Measurements from ENCODE around the gene SP100. TPM values are rescaled to one million over a fixed set of nuclear protein-coding genes. Genes with fewer than 3 reads are reported as not detected.

Gene SP100
- total RNA-seq, 1 donor from 2014 or later, result 8.3 TPM

GRCh38 chr2:230411570-230412370 is 4.2 kb upstream of the SP100 start:
- Mint-ChIP-seq H3K27me3 (ENCODE audit: unreplicated experiment) (peaks cover 8% of the 10 kb centered on the region), H3K9me3 (ENCODE audit: unreplicated experiment) (no peaks in the 10 kb centered on the region), H3K4me1 (ENCODE audit: unreplicated experiment) (peaks cover 21% of the 10 kb centered on the region), H3K4me3 (ENCODE audit: unreplicated experiment) (peak overlapping the region; percentile 91), H3K27ac (ENCODE audit: unreplicated experiment) (no peak overlapping the region), H3K36me3 (ENCODE audit: low read depth, unreplicated experiment) (no peaks in the 10 kb centered on the region)
- DNase-seq (ENCODE audit: low spot score), result peak; percentile 53
- TF ChIP-seq, protein P1, sequence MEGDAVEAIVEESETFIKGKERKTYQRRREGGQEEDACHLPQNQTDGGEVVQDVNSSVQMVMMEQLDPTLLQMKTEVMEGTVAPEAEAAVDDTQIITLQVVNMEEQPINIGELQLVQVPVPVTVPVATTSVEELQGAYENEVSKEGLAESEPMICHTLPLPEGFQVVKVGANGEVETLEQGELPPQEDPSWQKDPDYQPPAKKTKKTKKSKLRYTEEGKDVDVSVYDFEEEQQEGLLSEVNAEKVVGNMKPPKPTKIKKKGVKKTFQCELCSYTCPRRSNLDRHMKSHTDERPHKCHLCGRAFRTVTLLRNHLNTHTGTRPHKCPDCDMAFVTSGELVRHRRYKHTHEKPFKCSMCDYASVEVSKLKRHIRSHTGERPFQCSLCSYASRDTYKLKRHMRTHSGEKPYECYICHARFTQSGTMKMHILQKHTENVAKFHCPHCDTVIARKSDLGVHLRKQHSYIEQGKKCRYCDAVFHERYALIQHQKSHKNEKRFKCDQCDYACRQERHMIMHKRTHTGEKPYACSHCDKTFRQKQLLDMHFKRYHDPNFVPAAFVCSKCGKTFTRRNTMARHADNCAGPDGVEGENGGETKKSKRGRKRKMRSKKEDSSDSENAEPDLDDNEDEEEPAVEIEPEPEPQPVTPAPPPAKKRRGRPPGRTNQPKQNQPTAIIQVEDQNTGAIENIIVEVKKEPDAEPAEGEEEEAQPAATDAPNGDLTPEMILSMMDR (IDR thresholded peaks at IDR 0.05; ENCODE audit: unreplicated experiment), result no peak

- DNase-seq (ENCODE audit: low spot score), result no peak
- peak overlapping the region; percentile 80 for H3K4me3 Mint-ChIP-seq (ENCODE audit: unreplicated experiment)
- TF ChIP-seq, protein P1 (IDR thresholded peaks at IDR 0.05; ENCODE audit: unreplicated experiment), result no peak
- no peak overlapping the region for H3K27ac Mint-ChIP-seq (ENCODE audit: unreplicated experiment)
- peaks cover 22% of the 10 kb centered on the region for H3K4me1 Mint-ChIP-seq (ENCODE audit: unreplicated experiment)
- no peaks in the 10 kb centered on the region for H3K36me3 Mint-ChIP-seq (ENCODE audit: low read depth, unreplicated experiment)
- no peaks in the 10 kb centered on the region for H3K9me3 Mint-ChIP-seq (ENCODE audit: unreplicated experiment)
- peaks cover 8% of the 10 kb centered on the region for H3K27me3 Mint-ChIP-seq (ENCODE audit: unreplicated experiment)
Measured at GRCh38 chr2:230412371-230412711, 3.7 kb upstream of the SP100 start.

DNA sequence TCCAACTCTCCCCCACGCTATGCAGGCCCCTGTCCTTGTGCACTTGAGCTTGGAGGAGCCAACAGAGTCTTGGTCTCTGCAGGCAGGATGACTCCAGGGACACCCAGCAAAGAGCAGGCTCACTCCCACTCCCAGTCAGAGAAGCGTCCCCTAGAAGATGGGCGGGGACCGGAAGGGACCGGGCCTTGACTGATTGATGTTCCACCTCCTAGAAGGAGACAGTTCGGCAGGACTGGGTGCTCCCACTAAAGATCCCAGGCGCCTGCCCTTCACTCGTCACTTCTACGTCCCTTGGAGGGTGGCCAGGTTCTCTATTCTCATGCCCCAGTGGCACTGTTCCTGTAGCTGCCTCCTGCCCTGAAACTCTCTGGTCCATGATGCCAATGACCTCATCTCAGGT is 3.2 kb upstream of the SP100 start:
- no peak overlapping the region for H3K4me3 Mint-ChIP-seq (ENCODE audit: unreplicated experiment)
- no peaks in the 10 kb centered on the region for H3K9me3 Mint-ChIP-seq (ENCODE audit: unreplicated experiment)
- no peaks in the 10 kb centered on the region for H3K36me3 Mint-ChIP-seq (ENCODE audit: low read depth, unreplicated experiment)

GRCh38 chr2:230413479-230413878 is 2.5 kb upstream of the SP100 start:
- peaks cover 29% of the 10 kb centered on the region for H3K4me1 Mint-ChIP-seq (ENCODE audit: unreplicated experiment)

More for the DNA sequence above, 3.2 kb upstream of the SP100 start:
- peaks cover 8% of the 10 kb centered on the region for H3K27me3 Mint-ChIP-seq (ENCODE audit: unreplicated experiment)
- DNase-seq (ENCODE audit: low spot score), result no peak
- TF ChIP-seq, protein P1 (IDR thresholded peaks at IDR 0.05; ENCODE audit: unreplicated experiment), result no peak
- H3K27ac Mint-ChIP-seq (ENCODE audit: unreplicated experiment), result no peak overlapping the region
- H3K4me1 Mint-ChIP-seq (ENCODE audit: unreplicated experiment), result peaks cover 25% of the 10 kb centered on the region

GRCh38 chr2:230414302-230414701 is 1.7 kb upstream of the SP100 start:
- Mint-ChIP-seq H3K27ac (ENCODE audit: unreplicated experiment) (no peak overlapping the region), H3K4me3 (ENCODE audit: unreplicated experiment) (no peak overlapping the region), H3K9me3 (ENCODE audit: unreplicated experiment) (no peaks in the 10 kb centered on the region), H3K36me3 (ENCODE audit: low read depth, unreplicated experiment) (no peaks in the 10 kb centered on the region), H3K27me3 (ENCODE audit: unreplicated experiment) (peaks cover 6% of the 10 kb centered on the region), H3K4me1 (ENCODE audit: unreplicated experiment) (peaks cover 27% of the 10 kb centered on the region)
- DNase-seq (ENCODE audit: low spot score), result no peak
- TF ChIP-seq, protein P1 (IDR thresholded peaks at IDR 0.05; ENCODE audit: unreplicated experiment), result no peak

More at GRCh38 chr2:230413479-230413878, 2.5 kb upstream of the SP100 start:
- Mint-ChIP-seq H3K4me3 (ENCODE audit: unreplicated experiment) (no peak overlapping the region), H3K27me3 (ENCODE audit: unreplicated experiment) (peaks cover 6% of the 10 kb centered on the region), H3K36me3 (ENCODE audit: low read depth, unreplicated experiment) (no peaks in the 10 kb centered on the region), H3K27ac (ENCODE audit: unreplicated experiment) (no peak overlapping the region), H3K9me3 (ENCODE audit: unreplicated experiment) (no peaks in the 10 kb centered on the region)
- TF ChIP-seq, protein P1 (IDR thresholded peaks at IDR 0.05; ENCODE audit: unreplicated experiment), result no peak
- DNase-seq (ENCODE audit: low spot score), result no peak

All from endothelial cell (in vitro differentiated cells).